GM08714 (cell line): ENCODE measurements around the gene FGF19.

Source experiments
- H3K4me3 ChIP-seq: fragments of 200-500 bp; sonication (Bioruptor generic); 2 replicates; pipeline ENCODE4 v1.5.1; 2014; ENCODE audit warnings: mild to moderate bottlenecking, low read length, inconsistent platforms
- ZNF274 ChIP-seq: IDR thresholded peaks from 2 replicates; pipeline ENCODE4 v1.6.1; 2012; ENCODE audit warnings: mild to moderate bottlenecking, low read depth, low read length

The FGF19 gene

GRCh38 chr11:69730500-69730899 is 26.7 kb upstream of the FGF19 start:
- H3K4me3 ChIP-seq: no peak overlapping the region
- TF ChIP-seq ZNF274: no peak

- TF ChIP-seq ZNF274: no peak
- H3K4me3 ChIP-seq: no peak overlapping the region
Observed at GRCh38 chr11:69729252-69729651, 25.4 kb upstream of the FGF19 start.

DNA sequence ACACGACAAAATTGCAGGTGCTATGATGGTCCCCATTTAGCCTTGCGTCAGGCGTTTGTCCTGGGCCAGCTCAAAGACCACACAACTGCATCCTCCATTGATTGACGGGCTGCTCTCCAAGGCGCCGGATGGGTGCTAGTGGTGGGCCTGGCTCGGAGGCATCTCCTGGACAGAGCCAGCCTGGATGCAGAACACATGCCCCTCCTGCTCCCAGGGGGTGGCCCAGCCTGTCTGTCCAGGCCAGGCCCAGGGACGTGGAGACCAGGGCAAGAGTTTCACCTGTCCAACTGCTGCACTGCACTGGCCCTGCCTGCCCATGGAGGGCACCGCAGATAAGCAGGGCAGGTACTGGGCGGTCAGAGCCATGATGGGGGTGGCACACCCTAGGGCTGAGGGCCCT is 23.4 kb upstream of the FGF19 start:
- H3K4me3 ChIP-seq: no peak overlapping the region
- no peak for TF ChIP-seq ZNF274

DNA sequence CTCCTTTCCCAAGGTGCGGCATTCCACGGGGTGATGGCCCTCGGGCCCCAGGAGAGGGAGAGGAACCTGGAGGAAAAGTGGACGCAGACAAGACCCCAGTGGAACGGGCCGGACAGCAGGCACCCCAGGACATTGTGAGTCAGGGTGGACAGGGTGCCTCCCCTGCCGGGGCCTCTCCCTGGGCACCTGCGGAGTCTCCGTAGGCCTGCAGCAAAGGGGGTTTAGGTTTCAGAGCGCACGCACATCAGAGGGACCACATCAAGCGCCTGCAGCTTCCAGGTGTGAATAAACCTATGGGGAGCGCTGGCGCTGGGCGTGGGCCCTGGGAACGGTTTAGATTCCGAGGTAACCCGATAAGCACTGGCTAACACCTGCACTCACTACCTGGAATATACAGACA is 22.7 kb upstream of the FGF19 start:
- no peak for TF ChIP-seq ZNF274
- H3K4me3 ChIP-seq: no peak overlapping the region

- no peak overlapping the region for H3K4me3 ChIP-seq
- TF ChIP-seq ZNF274: no peak
Observed at GRCh38 chr11:69726019-69726418, 22.2 kb upstream of the FGF19 start.

DNA sequence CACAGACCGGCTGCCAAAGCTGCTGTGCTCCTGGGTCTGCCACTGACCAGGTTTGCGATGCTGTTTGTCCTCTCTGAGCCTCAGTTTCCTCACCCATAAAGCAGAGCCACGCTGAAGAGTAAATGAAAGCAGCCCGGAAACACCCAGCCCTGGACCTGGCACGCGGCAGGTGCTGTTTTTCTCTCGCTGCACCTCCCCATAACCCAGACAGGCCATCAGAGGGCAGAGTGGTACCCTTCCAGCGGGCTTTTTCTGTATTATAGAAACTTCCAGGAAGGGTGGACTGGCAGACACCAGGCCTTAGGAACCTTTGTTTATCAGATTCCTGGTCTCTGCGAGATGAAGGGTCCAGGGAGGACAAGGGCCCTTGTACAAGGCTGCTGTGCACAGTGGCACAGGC is 17.9 kb upstream of the FGF19 start:
- H3K4me3 ChIP-seq: no peak overlapping the region
- TF ChIP-seq ZNF274: no peak

- H3K4me3 ChIP-seq: no peak overlapping the region
- TF ChIP-seq ZNF274: no peak
Observed at GRCh38 chr11:69721106-69721505, 17.3 kb upstream of the FGF19 start.

GRCh38 chr11:69718912-69719311 is 15.1 kb upstream of the FGF19 start:
- H3K4me3 ChIP-seq: no peak overlapping the region
- TF ChIP-seq ZNF274: no peak

DNA sequence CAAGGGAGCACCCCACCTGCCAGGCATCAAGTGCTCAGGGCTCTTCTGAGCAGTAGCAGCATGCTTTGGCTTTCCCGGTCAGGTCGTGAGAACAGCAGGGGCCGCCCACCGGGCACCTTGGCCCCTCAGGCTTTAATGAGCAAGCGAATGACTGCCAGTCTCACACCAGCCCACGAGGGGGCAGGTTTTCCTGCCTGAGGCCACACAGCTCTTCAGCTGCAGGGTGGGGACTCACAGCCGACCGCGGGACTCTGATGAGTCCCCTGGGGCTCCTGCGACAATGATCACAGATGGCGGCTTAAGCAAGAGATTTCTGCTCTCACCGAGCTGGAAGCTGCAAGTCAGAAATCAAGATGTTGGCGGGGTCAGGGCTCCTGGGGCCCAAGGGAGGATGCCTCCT is 14.3 kb upstream of the FGF19 start:
- no peak for TF ChIP-seq ZNF274
- no peak overlapping the region for H3K4me3 ChIP-seq

GRCh38 chr11:69716891-69717747 is 13.3 kb upstream of the FGF19 start:
- no peak for TF ChIP-seq ZNF274
- no peak overlapping the region for H3K4me3 ChIP-seq

GRCh38 chr11:69716099-69716498 is 12.3 kb upstream of the FGF19 start:
- no peak overlapping the region for H3K4me3 ChIP-seq
- no peak for TF ChIP-seq ZNF274

DNA sequence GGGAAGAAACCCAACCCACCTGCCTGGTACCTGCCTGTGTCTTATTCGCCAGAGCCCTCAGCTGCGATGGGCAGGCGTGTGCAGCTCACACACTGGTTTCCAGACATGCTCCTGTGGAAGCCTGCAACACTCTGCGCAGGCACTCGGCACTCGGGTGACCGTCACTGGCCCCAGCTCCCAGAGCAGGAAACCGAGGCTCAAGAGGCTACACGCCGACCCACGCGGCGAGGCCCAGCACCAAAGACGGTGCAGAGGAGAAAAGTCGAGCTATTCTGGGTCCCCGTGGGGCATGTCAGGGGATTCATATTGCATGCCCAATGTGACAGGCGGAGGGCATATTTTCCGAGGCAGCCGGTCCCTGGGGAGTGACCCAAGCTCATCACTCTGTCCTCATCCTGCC is 11.6 kb upstream of the FGF19 start:
- TF ChIP-seq ZNF274: no peak
- H3K4me3 ChIP-seq: no peak overlapping the region

GRCh38 chr11:69711822-69712801 is 8.3 kb upstream of the FGF19 start:
- no peak overlapping the region for H3K4me3 ChIP-seq
- no peak for TF ChIP-seq ZNF274

GRCh38 chr11:69708736-69709401 is 5.0 kb upstream of the FGF19 start:
- no peak overlapping the region for H3K4me3 ChIP-seq
- TF ChIP-seq ZNF274: no peak
